Mucosa of rectum (tissue), 2 donors: ENCODE data around the gene COL17A1.

ENCODE experiments used
- H3K27ac ChIP-seq, 2 donors: one replicate each; pipeline ENCODE4 v1.7.0; 2013; ENCODE audit warnings: inconsistent platforms in 2 of 2, low read depth in 2 of 2, low read length in 2 of 2
- H3K27me3 ChIP-seq, 2 donors: one replicate each; pipeline ENCODE4 v1.7.0; 2013; ENCODE audit warnings: low read length in 2 of 2; ENCODE audit not compliant: control insufficient read depth in 2 of 2, insufficient read depth in 2 of 2
- H3K36me3 ChIP-seq, 2 donors: one replicate each; pipeline ENCODE4 v1.7.0; 2013; ENCODE audit warnings: low read length in 2 of 2; ENCODE audit not compliant: control insufficient read depth in 2 of 2, insufficient read depth in 2 of 2
- H3K4me1 ChIP-seq, 2 donors: one replicate each; pipeline ENCODE4 v1.7.0; 2013; ENCODE audit warnings: low read length in 2 of 2, mild to moderate bottlenecking in 1 of 2; ENCODE audit not compliant: control insufficient read depth in 2 of 2, insufficient read depth in 2 of 2
- H3K4me3 ChIP-seq, 2 donors: one replicate each; pipeline ENCODE4 v1.7.0; 2013; ENCODE audit warnings: low read length in 2 of 2
- H3K9ac ChIP-seq, 2 donors: one replicate each; pipeline ENCODE4 v1.7.0; 2013; ENCODE audit warnings: low read length in 2 of 2, low read depth in 1 of 2, mild to moderate bottlenecking in 1 of 2
- H3K9me3 ChIP-seq, 2 donors: one replicate each; pipeline ENCODE4 v1.7.0; 2013; ENCODE audit warnings: low read length in 2 of 2; ENCODE audit not compliant: control insufficient read depth in 2 of 2
- donor health status: healthy.
- donor health status: Normal muscosa, but diverticular disease.

Gene COL17A1

DNA sequence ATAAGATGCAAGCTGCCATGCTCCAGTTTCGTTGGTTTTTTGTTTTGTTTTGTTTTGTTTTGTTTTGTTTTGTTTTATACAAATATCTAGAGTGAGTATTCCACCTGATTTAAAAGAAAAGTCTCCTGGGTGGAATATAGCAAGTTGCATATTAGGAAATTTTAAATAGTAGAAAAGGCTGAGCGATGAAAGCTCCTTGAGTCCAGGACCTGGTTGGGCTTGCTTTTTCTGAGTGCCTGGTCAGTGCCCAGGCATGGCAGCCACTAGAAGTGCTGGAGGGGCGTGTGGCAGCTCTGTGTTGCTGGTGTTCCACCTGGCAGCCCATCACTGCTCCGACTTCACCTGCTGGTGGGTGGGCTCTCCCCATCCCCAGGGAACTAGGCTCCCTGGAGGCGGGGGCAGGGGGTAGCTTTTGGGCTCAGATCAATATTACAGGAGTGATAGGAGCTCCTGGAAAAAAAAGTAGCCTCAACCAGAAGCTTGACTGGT lies 8.0 kb downstream of the COL17A1 start:
- Histone ChIP-seq H3K27me3 (no peaks in the 10 kb centered on the region), H3K9me3 (no peaks in the 10 kb centered on the region), H3K27ac (no peak overlapping the region), H3K36me3 (peaks cover 3 to 9% of the 10 kb centered on the region in 2 donors), H3K4me3 (no peak overlapping the region), H3K9ac (no peak overlapping the region), H3K4me1 (peaks cover 0 to 2% of the 10 kb centered on the region in 2 donors)

DNA sequence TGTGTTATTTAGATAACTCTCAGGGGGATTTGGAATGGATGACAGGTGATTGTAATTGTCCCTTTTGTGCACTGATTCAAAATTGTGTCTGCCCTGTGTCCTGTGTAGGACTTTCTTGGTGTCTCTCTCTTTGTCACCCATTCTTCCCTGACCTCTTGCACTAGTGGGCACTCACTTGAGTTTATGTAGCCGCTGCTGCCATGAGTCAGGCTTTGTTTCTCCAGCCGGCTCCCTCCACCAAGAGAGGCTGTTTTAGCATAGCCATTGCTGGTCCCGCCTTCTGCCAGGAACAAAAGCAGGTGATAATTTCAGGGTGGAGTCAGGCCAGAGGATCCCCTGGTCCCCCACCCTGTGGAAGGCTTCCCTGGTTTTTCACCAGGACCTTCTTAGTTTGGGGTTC lies 8.4 kb downstream of the COL17A1 start:
- Histone ChIP-seq H3K36me3 (peaks cover 3 to 9% of the 10 kb centered on the region in 2 donors), H3K9me3 (no peaks in the 10 kb centered on the region), H3K27ac (no peak overlapping the region), H3K27me3 (no peaks in the 10 kb centered on the region), H3K4me1 (peaks cover 0 to 2% of the 10 kb centered on the region in 2 donors), H3K9ac (no peak overlapping the region), H3K4me3 (no peak overlapping the region)

DNA sequence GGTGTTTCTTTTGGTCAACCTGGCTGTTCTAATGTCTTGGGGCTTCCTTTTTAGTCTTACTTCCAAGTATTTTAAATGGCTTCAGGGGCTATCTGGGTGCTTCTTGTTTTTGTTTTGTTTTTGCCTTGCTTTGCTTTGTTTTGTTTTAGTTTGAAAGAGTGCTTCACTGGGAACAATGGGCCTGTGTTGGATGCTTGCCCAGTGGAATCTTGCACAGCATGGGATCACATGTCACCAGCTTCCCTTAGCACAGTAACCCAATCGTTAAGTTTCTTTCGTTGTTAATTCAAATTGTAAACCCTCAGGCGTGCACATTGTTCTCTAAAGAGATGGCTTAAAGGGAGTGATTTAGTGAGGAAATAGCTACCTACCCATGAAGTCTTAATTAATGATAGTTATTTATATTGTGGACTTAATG lies 8.9 kb downstream of the COL17A1 start:
- Histone ChIP-seq H3K4me1 (peaks cover 0 to 2% of the 10 kb centered on the region in 2 donors), H3K4me3 (no peak overlapping the region), H3K27me3 (no peaks in the 10 kb centered on the region), H3K9me3 (no peaks in the 10 kb centered on the region), H3K27ac (no peak overlapping the region), H3K36me3 (peaks cover 3 to 9% of the 10 kb centered on the region in 2 donors), H3K9ac (no peak overlapping the region)

DNA sequence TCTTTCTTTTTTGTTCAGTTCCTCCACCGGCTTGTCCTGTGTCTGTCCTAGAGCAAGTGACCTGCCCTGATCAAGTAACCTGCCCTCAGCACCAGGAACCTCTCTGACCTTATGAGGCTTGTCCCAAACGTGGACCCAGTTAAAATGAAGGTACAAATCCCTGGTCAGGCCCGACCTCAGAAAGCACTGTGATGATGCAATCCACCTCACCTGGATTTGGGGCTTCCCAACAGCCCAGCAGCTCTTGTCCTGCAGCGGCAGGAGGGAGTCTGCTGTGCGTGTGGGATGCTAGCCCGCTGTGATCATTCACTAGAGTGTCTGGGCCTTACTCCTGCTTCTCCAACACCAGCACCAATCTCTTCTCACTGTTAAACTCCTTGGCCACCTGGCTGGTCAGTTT lies 11.2 kb downstream of the COL17A1 start:
- no peaks in the 10 kb centered on the region for H3K27me3 ChIP-seq
- H3K4me3 ChIP-seq, result no peak overlapping the region
- H3K9me3 ChIP-seq, result no peaks in the 10 kb centered on the region
- peaks cover 0 to 2% of the 10 kb centered on the region in 2 donors for H3K4me1 ChIP-seq
- H3K27ac ChIP-seq, result no peak overlapping the region
- no peak overlapping the region for H3K9ac ChIP-seq
- H3K36me3 ChIP-seq, result peaks cover 3 to 9% of the 10 kb centered on the region in 2 donors

DNA sequence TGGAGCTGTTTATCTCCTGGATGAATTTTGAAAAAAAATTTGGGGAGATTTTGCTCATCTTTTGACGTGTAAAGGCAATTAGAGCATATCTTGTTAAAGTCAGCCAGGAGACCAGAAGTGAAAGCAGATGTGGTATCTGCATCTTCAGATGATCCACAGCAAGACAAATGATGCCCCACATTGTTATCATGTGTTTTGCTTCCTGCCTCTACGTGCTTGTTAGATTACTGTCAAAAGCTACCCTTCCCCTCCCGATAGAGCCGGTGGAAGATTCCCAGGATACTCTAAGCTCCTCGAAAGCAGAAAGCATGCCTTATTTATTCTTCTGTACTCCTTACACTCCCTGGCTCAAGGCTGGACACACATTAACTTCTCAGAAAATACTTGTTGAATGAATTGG lies 12.9 kb downstream of the COL17A1 start:
- H3K9ac ChIP-seq, result no peak overlapping the region
- H3K27ac ChIP-seq, result no peak overlapping the region
- no peaks in the 10 kb centered on the region for H3K27me3 ChIP-seq
- H3K4me1 ChIP-seq, result peaks cover 2 to 3% of the 10 kb centered on the region in 2 donors
- H3K9me3 ChIP-seq, result no peaks in the 10 kb centered on the region
- H3K36me3 ChIP-seq, result peaks cover 0 to 7% of the 10 kb centered on the region in 2 donors
- H3K4me3 ChIP-seq, result no peak overlapping the region

DNA sequence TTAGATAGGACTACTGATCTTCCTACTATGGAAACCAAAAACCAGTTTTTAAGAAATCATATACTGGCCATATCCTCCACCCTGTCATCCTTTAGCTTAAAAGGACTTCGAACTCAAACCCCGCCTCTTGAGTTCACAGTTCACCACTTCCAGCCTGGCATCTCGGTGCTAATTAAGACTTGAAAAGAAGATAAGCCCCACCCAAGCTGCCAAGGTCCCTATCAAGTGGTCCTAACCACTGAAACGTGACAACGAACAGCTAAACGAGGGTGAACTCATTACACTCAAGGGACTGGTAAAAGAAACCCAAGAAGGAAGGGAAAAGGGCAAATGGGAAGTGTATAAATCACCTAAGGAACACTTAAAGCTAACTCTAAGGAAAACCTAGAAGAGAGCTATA lies 16.1 kb downstream of the COL17A1 start:
- Histone ChIP-seq H3K36me3 (peaks cover 0 to 2% of the 10 kb centered on the region in 2 donors), H3K27me3 (no peaks in the 10 kb centered on the region), H3K4me3 (no peak overlapping the region)

DNA sequence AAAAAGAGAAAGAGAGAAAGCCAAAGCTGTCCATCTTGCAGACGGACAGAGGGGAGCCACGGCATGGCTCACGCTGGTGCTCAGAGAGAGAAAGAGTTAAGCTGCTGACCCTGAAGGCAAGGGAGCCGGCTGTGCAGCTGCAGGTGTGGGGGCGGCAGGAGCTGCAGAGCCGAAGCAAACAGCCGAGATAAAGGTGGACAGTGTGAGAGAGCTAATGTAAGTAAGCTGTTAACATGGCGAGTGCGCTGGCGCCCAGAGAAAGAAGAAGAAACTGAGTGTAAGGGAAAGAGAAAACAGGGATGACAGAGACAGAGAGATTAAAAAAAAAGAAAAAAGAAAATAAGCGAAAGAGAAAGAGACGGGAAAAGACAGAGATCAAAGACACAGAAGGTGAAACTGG lies 18.2 kb downstream of the COL17A1 start:
- Histone ChIP-seq H3K27ac (no peak overlapping the region), H3K36me3 (peaks cover 3% of the 10 kb centered on the region in 2 donors), H3K27me3 (no peaks in the 10 kb centered on the region), H3K9ac (no peak overlapping the region), H3K9me3 (no peaks in the 10 kb centered on the region), H3K4me3 (no peak overlapping the region), H3K4me1 (peaks cover 0 to 3% of the 10 kb centered on the region in 2 donors)

More for the DNA sequence above, 16.1 kb downstream of the COL17A1 start:
- Histone ChIP-seq H3K9ac (no peak overlapping the region), H3K27ac (peak overlapping the region in 1 of 2 donors; percentile 28), H3K9me3 (no peaks in the 10 kb centered on the region), H3K4me1 (peaks cover 0 to 3% of the 10 kb centered on the region in 2 donors)

DNA sequence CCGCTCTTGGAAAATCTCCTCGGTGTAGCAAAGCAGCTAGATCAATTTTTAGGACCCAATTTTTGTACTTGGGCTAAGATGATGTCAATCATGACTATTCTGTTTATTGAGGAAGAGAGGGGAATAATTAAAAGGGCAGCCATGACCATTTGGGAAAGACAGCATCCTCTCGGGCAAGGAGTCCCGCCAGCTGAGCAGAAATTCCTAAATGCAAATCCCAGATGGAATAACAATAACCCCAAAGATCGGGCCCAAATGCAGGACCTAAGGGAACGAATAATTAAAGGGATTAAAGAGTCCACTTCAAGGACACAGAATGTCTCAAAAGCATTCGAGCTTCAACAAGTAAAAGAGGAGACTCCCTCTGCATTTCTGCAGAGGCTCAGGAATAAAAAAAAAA lies 18.7 kb downstream of the COL17A1 start:
- H3K9me3 ChIP-seq, result no peaks in the 10 kb centered on the region
- no peak overlapping the region for H3K9ac ChIP-seq
- peaks cover 0 to 3% of the 10 kb centered on the region in 2 donors for H3K4me1 ChIP-seq
- H3K36me3 ChIP-seq, result peaks cover 3 to 6% of the 10 kb centered on the region in 2 donors
- no peak overlapping the region for H3K27ac ChIP-seq
- H3K4me3 ChIP-seq, result no peak overlapping the region
- H3K27me3 ChIP-seq, result no peaks in the 10 kb centered on the region

DNA sequence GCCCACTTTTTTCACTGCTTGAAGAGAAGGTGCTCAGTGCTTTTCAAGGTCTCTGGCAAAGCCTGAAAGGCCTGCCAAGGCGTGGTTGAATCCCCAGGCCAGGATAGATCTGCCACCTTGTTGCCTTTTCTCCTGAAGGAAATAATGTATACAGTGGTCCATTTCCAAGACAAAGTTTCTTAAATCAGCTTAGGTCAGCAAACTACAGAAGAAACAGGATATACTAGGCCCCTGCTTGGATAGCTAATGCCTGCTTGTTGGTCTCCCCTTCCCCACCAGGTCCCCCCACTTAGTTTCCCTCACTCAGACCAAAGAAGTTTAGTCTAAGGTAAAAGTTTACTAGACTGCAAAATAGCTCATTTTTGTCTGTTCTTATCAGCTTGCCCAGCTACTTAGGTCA lies 19.9 kb downstream of the COL17A1 start:
- peaks cover 0 to 3% of the 10 kb centered on the region in 2 donors for H3K4me1 ChIP-seq
- H3K36me3 ChIP-seq, result peaks cover 3 to 13% of the 10 kb centered on the region in 2 donors
- no peak overlapping the region for H3K27ac ChIP-seq
- no peak overlapping the region for H3K4me3 ChIP-seq
- no peak overlapping the region for H3K9ac ChIP-seq
- no peaks in the 10 kb centered on the region for H3K27me3 ChIP-seq
- no peaks in the 10 kb centered on the region for H3K9me3 ChIP-seq

DNA sequence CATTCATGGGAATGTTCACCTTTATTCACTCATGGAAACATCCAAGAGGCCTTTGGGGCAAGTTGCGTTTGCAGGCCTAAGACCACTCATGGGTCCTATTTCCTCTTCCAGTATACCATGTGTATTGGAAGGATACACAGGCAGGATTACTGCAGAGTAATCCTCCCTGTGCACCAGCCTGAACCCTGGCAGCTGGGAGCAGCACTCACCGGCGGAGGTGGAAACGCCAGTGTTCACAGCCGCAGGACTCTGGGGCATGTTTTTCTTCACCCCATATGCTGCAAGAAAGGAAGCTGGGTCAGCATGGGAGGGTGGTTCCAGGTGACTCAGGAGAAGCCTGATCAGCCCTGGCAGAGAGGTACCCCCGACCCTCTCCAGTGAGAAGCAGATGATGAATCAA lies 24.5 kb downstream of the COL17A1 start:
- no peak overlapping the region for H3K4me3 ChIP-seq
- H3K27ac ChIP-seq, result no peak overlapping the region

DNA sequence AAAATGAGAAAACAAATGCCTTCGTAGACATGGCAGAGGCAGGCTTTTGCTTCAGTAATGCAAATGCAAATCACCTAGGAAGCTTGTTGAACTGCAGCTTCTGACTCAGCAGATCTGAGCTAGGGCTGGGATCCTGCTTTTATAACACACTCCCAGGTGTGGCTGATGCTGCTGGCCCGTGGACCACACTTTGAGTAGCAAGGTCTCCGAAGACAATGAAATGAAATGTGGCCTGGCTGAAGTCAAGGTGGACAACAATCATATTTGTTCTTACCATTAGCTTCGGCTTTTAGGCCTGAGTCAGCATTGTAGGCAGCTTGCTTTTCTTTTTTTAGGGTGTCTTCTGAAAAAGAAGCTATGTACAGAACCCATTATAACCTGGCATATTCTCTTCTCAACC lies 26.3 kb downstream of the COL17A1 start:
- H3K9me3 ChIP-seq, result no peaks in the 10 kb centered on the region
- H3K9ac ChIP-seq, result no peak overlapping the region
- no peak overlapping the region for H3K27ac ChIP-seq
- peaks cover 3 to 13% of the 10 kb centered on the region in 2 donors for H3K36me3 ChIP-seq
- no peaks in the 10 kb centered on the region for H3K4me1 ChIP-seq
- no peaks in the 10 kb centered on the region for H3K27me3 ChIP-seq
- no peak overlapping the region for H3K4me3 ChIP-seq

More for the DNA sequence above, 24.5 kb downstream of the COL17A1 start:
- Histone ChIP-seq H3K9me3 (no peaks in the 10 kb centered on the region), H3K27me3 (no peaks in the 10 kb centered on the region), H3K4me1 (no peaks in the 10 kb centered on the region), H3K36me3 (peaks cover 3 to 13% of the 10 kb centered on the region in 2 donors), H3K9ac (no peak overlapping the region)
